ENCODE measurements around the gene MYO1B. TPM values are rescaled to one million over a fixed set of nuclear protein-coding genes. Genes with fewer than 3 reads are reported as not detected.

MYO1B gene
- polyA plus RNA-seq, 3 donors, result 0.01 TPM; not detected in 2

GRCh38 chr2:191244350-191244749, 854 bp upstream of the MYO1B start:
- no peaks in the 10 kb centered on the region for H4K20me1 ChIP-seq (ENCODE audit: insufficient read depth, low read length)
- H3K4me3 ChIP-seq (replicated peaks in 1 of 3; ENCODE audit: low read depth in 2 of 3, low read length in 3 of 3), result no peak overlapping the region
- peaks cover 38 to 47% (median 41%) of the 10 kb centered on the region in 3 donors for H3K27me3 Mint-ChIP-seq (ENCODE audit: low read depth in 3 of 3)
- H3K36me3 Mint-ChIP-seq, result no peaks in the 10 kb centered on the region
- peaks cover 0 to 11% (median 8%) of the 10 kb centered on the region in 7 donors for H3K9me3 Mint-ChIP-seq
- no peaks in the 10 kb centered on the region for H3K36me3 ChIP-seq (replicated peaks in 1 of 2; ENCODE audit: control insufficient read depth in 1 of 2, insufficient read depth in 2 of 2, low read length in 2 of 2)
- peaks cover 32 to 45% of the 10 kb centered on the region in 2 donors for H3K27me3 ChIP-seq (ENCODE audit: control insufficient read depth in 2 of 2, insufficient read depth in 2 of 2, low read length in 2 of 2)
- WGBS (ENCODE audit: insufficient coverage), result no CpG with 5 or more reads among the region's 2 CpGs
- no peak for DNase-seq
- H3K79me2 ChIP-seq (ENCODE audit: insufficient read depth, low read length), result no peaks in the 10 kb centered on the region
- H3K9ac ChIP-seq (ENCODE audit: insufficient read depth, low read length, poor library complexity, severe bottlenecking), result no peak overlapping the region
- no peak overlapping the region for H2AFZ ChIP-seq (ENCODE audit: insufficient read depth, low read depth, low read length, poor library complexity, severe bottlenecking)
- no peak for TF ChIP-seq CTCF (IDR thresholded peaks at IDR 0.05)
- H3K27ac ChIP-seq (ENCODE audit: low read depth in 1 of 2, low read length in 2 of 2), result no peak overlapping the region
- H3K4me1 Mint-ChIP-seq, result peaks cover 12% of the 10 kb centered on the region
- H3K27ac Mint-ChIP-seq, result no peak overlapping the region
- peaks cover 7 to 15% of the 10 kb centered on the region in 2 donors for H3K4me1 ChIP-seq (ENCODE audit: control insufficient read depth in 1 of 2, insufficient read depth in 2 of 2, low read length in 2 of 2)
- H3K4me3 Mint-ChIP-seq, result peak overlapping the region in 1 of 2 donors; percentile 76
- intact Hi-C loops (cut with micrococcal nuclease), result no loop called here
- H3K9me3 ChIP-seq (replicated peaks in 1 of 2; ENCODE audit: control insufficient read depth in 1 of 2, insufficient read depth in 1 of 2, low read length in 2 of 2), result peaks cover 4 to 10% of the 10 kb centered on the region in 2 donors
- H3K4me2 ChIP-seq (replicated peaks; ENCODE audit: extremely low read depth, low read length, poor library complexity, severe bottlenecking), result no peak overlapping the region

- DNase-seq, result no peak
- H3K36me3 ChIP-seq (replicated peaks in 1 of 2; ENCODE audit: control insufficient read depth in 1 of 2, insufficient read depth in 2 of 2, low read length in 2 of 2), result no peaks in the 10 kb centered on the region
- H3K9ac ChIP-seq (ENCODE audit: insufficient read depth, low read length, poor library complexity, severe bottlenecking), result peak overlapping the region; percentile 40
- H3K4me3 Mint-ChIP-seq, result peak overlapping the region; percentile 64 to 85
- no peaks in the 10 kb centered on the region for H4K20me1 ChIP-seq (ENCODE audit: insufficient read depth, low read length)
- H3K79me2 ChIP-seq (ENCODE audit: insufficient read depth, low read length), result no peaks in the 10 kb centered on the region
- peaks cover 12% of the 10 kb centered on the region for H3K4me1 Mint-ChIP-seq
- intact Hi-C loops (cut with micrococcal nuclease), result no loop called here
- peak overlapping the region; percentile 80 for H3K4me2 ChIP-seq (replicated peaks; ENCODE audit: extremely low read depth, low read length, poor library complexity, severe bottlenecking)
- WGBS (ENCODE audit: insufficient coverage), result 4% methylated on average over 25 of the region's 34 CpGs
- no peaks in the 10 kb centered on the region for H3K36me3 Mint-ChIP-seq
- H2AFZ ChIP-seq (ENCODE audit: insufficient read depth, low read depth, low read length, poor library complexity, severe bottlenecking), result peak overlapping the region; percentile 55
- peaks cover 7 to 15% of the 10 kb centered on the region in 2 donors for H3K4me1 ChIP-seq (ENCODE audit: control insufficient read depth in 1 of 2, insufficient read depth in 2 of 2, low read length in 2 of 2)
- no peak overlapping the region for H3K27ac ChIP-seq (ENCODE audit: low read depth in 1 of 2, low read length in 2 of 2)
- H3K27ac Mint-ChIP-seq, result no peak overlapping the region
- H3K9me3 Mint-ChIP-seq, result peaks cover 0 to 11% (median 8%) of the 10 kb centered on the region in 7 donors
- H3K27me3 ChIP-seq (ENCODE audit: control insufficient read depth in 2 of 2, insufficient read depth in 2 of 2, low read length in 2 of 2), result peaks cover 32 to 45% of the 10 kb centered on the region in 2 donors
- H3K27me3 Mint-ChIP-seq (ENCODE audit: low read depth in 3 of 3), result peaks cover 38 to 47% (median 41%) of the 10 kb centered on the region in 3 donors
- no peak for TF ChIP-seq CTCF (IDR thresholded peaks at IDR 0.05)
- peaks cover 4 to 10% of the 10 kb centered on the region in 2 donors for H3K9me3 ChIP-seq (replicated peaks in 1 of 2; ENCODE audit: control insufficient read depth in 1 of 2, insufficient read depth in 1 of 2, low read length in 2 of 2)
- peak overlapping the region in 2 of 3 experiments; percentile 17 to 72 for H3K4me3 ChIP-seq (replicated peaks in 1 of 3; ENCODE audit: low read depth in 2 of 3, low read length in 3 of 3)
Observed at GRCh38 chr2:191245869-191246531, 796 bp downstream of the MYO1B start.

All from CD14-positive monocyte (primary cell).